Mucosa of stomach (tissue), 1 donor: ENCODE measurements around the gene COLEC12.

Experiments used
- H3K27me3 ChIP-seq: one replicate; pipeline ENCODE4 v1.7.0; 2013; ENCODE audit warnings: mild to moderate bottlenecking, low read length; ENCODE audit not compliant: control insufficient read depth, insufficient read depth
- H3K36me3 ChIP-seq: one replicate; pipeline ENCODE4 v1.7.0; 2013; ENCODE audit warnings: low read length; ENCODE audit not compliant: control insufficient read depth, insufficient read depth
- H3K4me1 ChIP-seq: one replicate; pipeline ENCODE4 v1.7.0; 2013; ENCODE audit warnings: mild to moderate bottlenecking, low read length; ENCODE audit not compliant: control insufficient read depth, insufficient read depth
- H3K4me3 ChIP-seq: one replicate; pipeline ENCODE4 v1.7.0; 2013; ENCODE audit warnings: low read length
- H3K9ac ChIP-seq: one replicate; pipeline ENCODE4 v1.7.0; 2013; ENCODE audit warnings: mild to moderate bottlenecking, low read length, moderate library complexity
- H3K9me3 ChIP-seq: one replicate; pipeline ENCODE4 v1.7.0; 2013; ENCODE audit warnings: mild to moderate bottlenecking, low read length, moderate library complexity; ENCODE audit not compliant: control insufficient read depth
- donor health status: Pancreatic carcinoma.

Gene COLEC12

DNA sequence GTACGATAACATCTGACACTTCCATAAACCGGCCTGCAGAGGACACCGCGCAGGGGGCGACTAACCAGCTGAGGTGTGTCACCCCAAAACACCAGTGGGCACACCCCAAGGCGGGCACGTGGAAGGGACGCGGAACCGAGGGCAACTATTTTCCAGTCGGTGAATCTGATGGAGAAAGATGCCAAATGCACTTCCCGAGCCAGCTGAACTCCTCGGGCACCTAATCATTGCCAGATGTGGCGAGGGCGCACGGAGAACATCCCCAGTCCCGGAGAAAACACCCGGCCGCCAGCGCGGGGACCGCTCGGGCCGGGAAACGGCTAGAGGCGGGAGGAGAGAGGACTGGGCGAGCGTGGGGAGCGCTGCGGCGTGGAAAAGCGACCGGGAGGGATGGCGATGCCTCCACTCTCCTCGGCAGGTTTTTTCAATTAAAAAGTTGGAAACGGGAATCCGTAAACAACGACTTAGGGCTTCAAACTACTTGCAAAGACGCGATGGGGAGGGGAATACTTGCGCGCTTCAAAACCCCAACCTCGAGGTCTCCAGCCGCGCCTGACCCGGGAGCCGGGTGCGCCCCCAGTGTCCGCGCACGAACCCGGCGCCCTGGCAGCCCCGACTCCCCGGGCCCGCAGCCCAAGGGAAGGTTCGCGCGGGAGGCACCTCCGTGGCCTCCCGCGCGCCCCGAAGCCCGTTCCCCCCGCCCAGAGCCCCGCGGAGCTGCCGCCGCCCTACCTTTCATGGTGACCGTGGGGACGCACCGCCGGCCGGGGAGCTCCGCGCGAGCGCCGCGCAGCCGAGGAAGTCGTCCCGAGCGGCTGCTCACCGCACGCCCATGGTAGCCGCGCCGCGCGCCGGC lies 497 bp downstream of the COLEC12 start:
- Histone ChIP-seq H3K9me3 (no peaks in the 10 kb centered on the region), H3K27me3 (peaks cover 35% of the 10 kb centered on the region), H3K36me3 (no peaks in the 10 kb centered on the region), H3K4me3 (no peak overlapping the region), H3K4me1 (peaks cover 14% of the 10 kb centered on the region), H3K9ac (no peak overlapping the region)

DNA sequence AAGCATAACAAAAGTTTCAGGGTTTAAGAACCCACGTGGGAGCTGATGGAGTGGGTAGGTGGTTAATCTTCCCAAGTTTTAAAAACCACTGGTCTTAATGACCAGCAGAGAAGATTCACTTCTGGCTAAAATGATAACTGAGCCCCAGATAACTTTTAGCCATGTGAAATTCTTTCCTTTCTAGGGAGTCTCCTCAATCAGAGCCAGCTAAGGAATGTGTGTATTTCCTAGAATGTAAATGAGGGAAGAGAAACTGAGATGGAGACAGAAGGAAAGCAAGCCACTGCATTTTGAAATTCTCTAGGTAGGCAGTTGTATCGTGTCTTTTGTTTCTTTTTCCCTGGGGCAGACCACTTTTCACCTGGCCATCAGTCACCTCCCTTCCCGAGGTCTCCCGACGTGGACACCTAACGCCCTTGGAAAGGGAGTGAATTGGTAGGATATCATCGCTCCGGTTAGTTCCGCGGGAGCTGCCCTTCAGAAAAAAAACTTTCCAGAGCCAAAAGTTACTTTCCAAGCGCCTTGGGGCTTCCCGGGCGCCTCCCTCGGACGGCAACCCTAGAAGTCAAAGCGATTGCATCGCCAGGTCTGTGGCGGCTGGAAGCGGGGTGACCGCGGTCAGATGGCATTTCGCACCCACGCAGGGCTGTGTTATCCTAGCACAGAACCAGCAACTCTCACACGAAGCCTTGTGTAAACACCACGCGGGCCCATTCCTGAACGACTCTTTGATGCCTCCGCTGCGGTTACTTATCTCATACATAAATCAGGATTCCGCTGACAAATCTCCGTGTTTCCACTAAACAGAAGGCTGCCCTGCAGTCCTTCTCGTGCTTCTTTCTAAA lies 1.3 kb downstream of the COLEC12 start:
- Histone ChIP-seq H3K27me3 (peaks cover 32% of the 10 kb centered on the region), H3K9me3 (no peaks in the 10 kb centered on the region), H3K4me3 (no peak overlapping the region), H3K36me3 (no peaks in the 10 kb centered on the region), H3K4me1 (peaks cover 14% of the 10 kb centered on the region), H3K9ac (no peak overlapping the region)

DNA sequence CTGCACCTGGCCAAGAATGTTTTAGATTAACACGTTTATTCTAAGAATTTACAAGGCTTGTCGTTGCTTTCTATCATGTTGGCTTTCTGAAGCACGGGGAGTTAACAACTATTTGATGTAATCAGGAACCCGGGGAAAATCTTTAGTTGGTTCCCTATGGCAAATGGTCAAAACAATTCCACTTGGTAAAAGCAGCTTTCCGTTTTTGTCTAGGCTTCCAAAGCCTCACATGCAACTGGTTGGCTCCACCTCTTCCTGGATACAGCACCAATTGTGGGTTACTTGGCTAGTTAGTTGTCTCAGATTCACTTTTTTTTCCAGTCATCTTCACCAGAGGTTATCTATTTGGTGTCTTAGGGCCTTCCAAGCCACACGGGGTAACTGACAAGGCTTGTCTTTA lies 2.8 kb downstream of the COLEC12 start:
- Histone ChIP-seq H3K4me1 (peaks cover 14% of the 10 kb centered on the region), H3K27me3 (peaks cover 31% of the 10 kb centered on the region), H3K4me3 (no peak overlapping the region)

DNA sequence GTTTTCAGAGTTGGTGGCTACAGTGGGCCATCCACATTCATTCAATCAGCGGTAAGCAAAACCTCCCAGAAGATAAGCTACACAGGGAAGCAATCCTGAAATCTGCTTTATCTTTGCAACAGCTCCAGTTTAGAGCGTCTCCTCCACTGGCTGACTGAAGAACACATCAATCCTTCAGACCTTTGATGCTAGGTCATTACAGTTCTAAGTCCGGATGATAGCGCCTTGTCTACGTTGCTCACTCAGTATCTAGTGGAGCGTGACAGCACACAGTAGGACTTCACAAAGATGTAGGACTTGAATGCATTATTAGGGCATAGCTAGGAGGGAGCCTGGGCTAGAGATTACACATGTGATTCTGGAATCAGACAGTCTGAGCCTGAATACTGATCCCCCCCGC lies 5.0 kb downstream of the COLEC12 start:
- Histone ChIP-seq H3K4me1 (peaks cover 14% of the 10 kb centered on the region), H3K36me3 (no peaks in the 10 kb centered on the region), H3K27me3 (peaks cover 19% of the 10 kb centered on the region)

More for the DNA sequence above, 2.8 kb downstream of the COLEC12 start:
- Histone ChIP-seq H3K9ac (no peak overlapping the region), H3K9me3 (no peaks in the 10 kb centered on the region), H3K36me3 (no peaks in the 10 kb centered on the region)

DNA sequence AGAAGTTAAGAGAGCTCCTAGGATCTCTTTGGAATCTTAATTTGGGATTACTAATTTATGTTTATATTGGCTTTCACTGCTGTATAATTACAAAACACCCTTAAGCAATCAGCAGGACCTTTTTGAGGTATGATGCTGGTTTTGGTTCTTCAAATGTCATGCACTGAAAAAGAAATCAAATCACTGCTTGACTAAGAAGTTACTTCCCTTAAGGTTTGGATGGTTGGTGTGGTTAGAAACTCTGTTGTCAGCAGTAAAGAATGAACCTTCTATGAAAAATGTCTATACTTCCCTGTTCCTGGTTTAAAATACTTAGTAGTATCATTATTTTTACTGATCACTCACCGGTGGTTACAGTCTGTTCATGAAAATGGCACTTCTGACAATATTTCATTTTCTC lies 5.5 kb downstream of the COLEC12 start:
- no peaks in the 10 kb centered on the region for H3K36me3 ChIP-seq
- H3K27me3 ChIP-seq: peaks cover 15% of the 10 kb centered on the region
- no peak overlapping the region for H3K9ac ChIP-seq
- H3K4me1 ChIP-seq: peaks cover 11% of the 10 kb centered on the region
- H3K4me3 ChIP-seq: no peak overlapping the region
- no peaks in the 10 kb centered on the region for H3K9me3 ChIP-seq

More for the DNA sequence above, 5.0 kb downstream of the COLEC12 start:
- Histone ChIP-seq H3K9me3 (no peaks in the 10 kb centered on the region), H3K9ac (no peak overlapping the region), H3K4me3 (no peak overlapping the region)

DNA sequence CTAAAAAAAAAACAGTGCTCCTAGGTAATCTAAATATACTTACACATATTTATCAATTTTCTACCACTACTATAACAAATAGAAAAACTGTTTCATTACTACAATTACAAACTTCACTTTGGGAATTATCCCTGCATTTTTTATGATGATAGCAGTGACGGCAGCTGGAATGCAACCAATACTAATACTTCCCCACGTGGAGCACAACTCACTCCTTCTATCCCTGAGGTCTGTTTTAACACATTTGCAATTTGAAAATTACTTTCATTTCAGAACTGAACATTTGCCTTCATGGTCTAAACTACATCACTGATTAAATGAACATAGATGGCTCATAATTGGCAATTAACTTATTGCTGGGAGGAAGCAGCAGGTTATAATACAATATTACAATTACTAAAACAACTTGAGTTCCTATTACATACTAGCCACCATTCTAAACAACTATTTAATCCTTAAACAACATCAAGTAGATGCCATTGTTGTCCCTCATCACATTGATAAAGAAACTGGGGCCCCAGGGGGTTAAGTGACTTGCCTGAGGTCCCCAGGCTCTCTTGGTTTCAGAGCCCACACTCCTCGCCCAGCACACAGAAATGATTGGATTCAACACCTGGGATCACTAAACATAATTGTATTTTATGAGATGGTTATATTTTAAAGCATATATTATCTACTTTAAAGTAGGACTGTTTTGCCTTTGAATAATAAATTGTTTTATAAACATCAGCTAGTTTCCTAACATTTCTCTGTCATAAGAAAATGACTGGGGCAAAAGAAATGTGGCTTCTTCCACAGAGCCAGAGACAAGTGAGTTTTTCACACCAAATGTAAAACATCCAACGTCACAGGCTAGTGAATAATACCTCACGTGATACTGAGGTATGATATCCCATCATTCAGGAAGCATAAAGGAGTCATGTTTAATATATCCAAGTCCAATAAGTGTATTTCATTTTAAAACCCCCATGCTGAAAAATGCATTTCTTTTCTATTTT lies 6.2 kb downstream of the COLEC12 start:
- Histone ChIP-seq H3K4me1 (peaks cover 4% of the 10 kb centered on the region), H3K36me3 (no peaks in the 10 kb centered on the region), H3K4me3 (no peak overlapping the region), H3K9ac (no peak overlapping the region), H3K27me3 (peaks cover 8% of the 10 kb centered on the region), H3K9me3 (no peaks in the 10 kb centered on the region)

DNA sequence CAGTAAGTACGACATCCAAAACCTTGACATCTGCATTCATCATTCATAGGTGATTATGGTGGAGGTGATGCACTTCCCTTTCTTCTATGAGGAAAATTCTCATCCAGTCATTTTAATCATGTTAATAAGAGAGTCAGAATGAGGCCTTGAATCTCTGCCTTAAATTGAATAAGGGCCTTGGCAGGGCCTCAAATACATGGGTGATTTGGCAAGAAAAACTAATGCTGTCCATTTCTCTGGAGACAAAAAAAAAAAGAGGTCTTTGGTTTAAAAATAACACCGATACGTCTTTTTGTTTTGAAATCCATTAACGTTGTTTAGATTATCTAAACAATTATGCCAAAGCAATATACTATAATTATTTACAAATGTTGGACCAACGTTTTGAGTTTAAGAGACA lies 8.1 kb downstream of the COLEC12 start:
- Histone ChIP-seq H3K9ac (no peak overlapping the region), H3K9me3 (no peaks in the 10 kb centered on the region), H3K4me3 (no peak overlapping the region), H3K36me3 (no peaks in the 10 kb centered on the region), H3K27me3 (no peaks in the 10 kb centered on the region), H3K4me1 (no peaks in the 10 kb centered on the region)

DNA sequence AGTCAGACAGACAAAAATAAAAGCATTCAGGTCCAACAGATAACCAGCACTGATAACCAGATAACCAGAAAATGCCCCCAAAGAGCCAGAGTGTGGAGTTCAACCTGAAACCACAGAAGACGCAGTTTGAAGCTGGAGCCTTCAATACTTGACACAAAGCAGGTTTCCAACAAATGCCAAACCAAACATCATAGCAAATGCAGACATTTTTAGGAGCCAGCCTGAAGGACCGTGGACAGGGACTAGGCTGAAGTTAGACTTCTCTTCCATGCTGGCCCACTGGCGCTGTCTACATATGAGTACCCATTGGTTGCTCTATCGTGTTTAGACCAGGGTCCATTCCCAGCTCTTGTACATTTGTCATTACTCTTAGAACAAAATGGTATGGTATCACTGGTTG lies 9.9 kb downstream of the COLEC12 start:
- Histone ChIP-seq H3K27me3 (no peaks in the 10 kb centered on the region), H3K9me3 (no peaks in the 10 kb centered on the region), H3K36me3 (no peaks in the 10 kb centered on the region), H3K4me1 (no peaks in the 10 kb centered on the region), H3K9ac (no peak overlapping the region), H3K4me3 (no peak overlapping the region)

DNA sequence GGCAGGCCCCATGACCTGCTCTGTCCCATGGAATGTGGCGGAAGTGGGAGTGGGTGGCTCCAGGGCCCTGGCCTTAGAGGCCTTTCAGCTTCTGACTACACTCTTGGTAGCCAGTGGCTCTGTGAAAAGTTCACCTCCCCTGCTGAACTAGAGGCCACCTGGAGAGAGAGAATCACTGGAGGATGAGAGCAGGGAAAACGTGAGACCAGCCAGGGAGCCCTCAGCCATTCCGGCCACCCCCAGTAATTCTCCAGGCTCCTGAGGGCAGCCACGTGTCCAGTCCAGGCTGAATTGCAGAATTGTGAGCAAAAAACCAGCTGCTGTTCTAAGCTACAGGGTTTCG lies 10.5 kb downstream of the COLEC12 start:
- Histone ChIP-seq H3K4me3 (no peak overlapping the region), H3K9ac (no peak overlapping the region), H3K36me3 (no peaks in the 10 kb centered on the region), H3K4me1 (no peaks in the 10 kb centered on the region), H3K27me3 (no peaks in the 10 kb centered on the region), H3K9me3 (no peaks in the 10 kb centered on the region)

DNA sequence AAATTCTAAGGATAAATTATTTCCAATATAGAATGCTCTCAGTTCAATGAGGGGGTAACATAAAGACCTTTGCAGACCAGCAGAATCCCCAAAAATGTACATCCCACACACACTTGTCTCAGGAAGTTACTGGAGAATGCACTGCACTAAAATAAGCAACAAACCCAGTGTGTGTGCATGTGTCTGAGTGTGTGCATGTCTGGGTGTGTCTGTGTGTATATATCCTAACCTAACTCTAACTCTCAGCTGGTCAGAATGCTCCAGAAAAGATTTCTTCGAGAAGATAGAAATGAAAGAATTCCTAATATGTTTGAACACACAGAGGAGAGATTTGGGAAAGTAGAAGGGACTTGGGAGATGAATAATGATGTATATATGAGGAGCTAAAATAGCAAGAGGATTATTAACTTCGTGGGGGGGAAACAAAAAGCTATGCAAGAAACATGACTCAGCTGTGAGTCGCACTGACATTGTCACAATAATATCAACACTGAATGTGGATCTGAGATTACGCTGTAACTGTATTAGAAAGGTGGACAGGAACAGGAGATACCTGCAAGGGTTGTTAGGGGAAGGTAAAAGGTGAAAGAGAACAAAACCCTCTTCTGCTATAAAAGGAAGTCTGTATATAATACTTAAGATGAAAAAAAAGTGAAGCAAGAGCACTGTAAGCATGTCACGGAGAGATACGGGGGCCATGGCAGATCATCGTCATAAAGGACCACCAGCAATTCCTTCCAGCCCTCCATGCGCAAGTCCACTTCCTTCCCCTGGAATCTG lies 11.1 kb downstream of the COLEC12 start:
- Histone ChIP-seq H3K36me3 (no peaks in the 10 kb centered on the region), H3K4me3 (no peak overlapping the region), H3K27me3 (no peaks in the 10 kb centered on the region), H3K9ac (no peak overlapping the region), H3K9me3 (no peaks in the 10 kb centered on the region), H3K4me1 (no peaks in the 10 kb centered on the region)
